Heart left ventricle (tissue), 16 donors: ENCODE results near the gene KTI12. TPM values are rescaled to one million over a fixed set of nuclear protein-coding genes. Genes with fewer than 3 reads are reported as not detected.

Experiments used
- ATAC-seq, 4 donors: fragments of 200-7000 bp; cut with Tn5 transposase; one replicate each; pipeline ENCODE4 v1.9.1; 2020 to 2022; ENCODE audit warnings: moderate library complexity in 4 of 4, mild to moderate bottlenecking in 3 of 4, moderate number of reproducible peaks in 1 of 4
- DNase-seq, 5 donors: peaks; one replicate each; pipeline ENCODE4 v3.0.0-alpha.2; 2020
- H3K27ac ChIP-seq, 12 donors: fragments of 200-600 bp; sonication (generic) in 4 of 12; one replicate each; pipeline versions ENCODE4 v1.5.0 to v1.8.0; 2016 to 2022; ENCODE audit warnings: mild to moderate bottlenecking in 2 of 12
- H3K27me3 ChIP-seq, 9 donors: fragments of 200-600 bp; sonication (generic) in 2 of 9; one replicate each; pipeline versions ENCODE4 v1.5.1 to v1.8.0; 2016 to 2022; ENCODE audit warnings: mild to moderate bottlenecking in 3 of 9
- H3K36me3 ChIP-seq, 9 donors: fragments of 200-600 bp; sonication (generic) in 2 of 9; one replicate each; pipeline versions ENCODE4 v1.5.0 to v1.8.0; 2018 to 2022; ENCODE audit warnings: mild to moderate bottlenecking in 2 of 9
- H3K4me1 ChIP-seq, 12 donors: fragments of 200-600 bp; sonication (generic) in 4 of 12; one replicate each; pipeline versions ENCODE4 v1.5.0 to v1.8.0; 2016 to 2022; ENCODE audit warnings: mild to moderate bottlenecking in 3 of 12
- H3K4me3 ChIP-seq, 12 donors: fragments of 200-600 bp; sonication (generic) in 4 of 12; one replicate each; pipeline versions ENCODE4 v1.5.0 to v1.8.0; 2017 to 2022; ENCODE audit warnings: mild to moderate bottlenecking in 9 of 12, moderate library complexity in 4 of 12
- H3K9me3 ChIP-seq, 12 donors: fragments of 200-600 bp; sonication (generic) in 4 of 12; one replicate each; pipeline versions ENCODE4 v1.5.0 to v1.8.0; 2016 to 2022; ENCODE audit warnings: mild to moderate bottlenecking in 1 of 12
- POLR2A ChIP-seq, 2 donors: fragments of 450-650 bp; IDR thresholded peaks; one replicate each; pipeline ENCODE4 v1.6.1; 2017; ENCODE audit warnings: antibody characterized with exemption in 2 of 2, mild to moderate bottlenecking in 2 of 2, moderate library complexity in 2 of 2
- WGBS, 4 donors: extraction: QIAGEN DNeasy Blood & Tissue Kit in 2 of 4; methylation state at CpG; one replicate each; pipeline versions ENCODE4 v1.1.5 to v1.1.7; 2013 to 2018; 5-methylcytosine and 5-hydroxymethylcytosine counted together
- intact Hi-C, 10 donors: fragments of 100-400 bp; cut with DNase I; formaldehyde crosslinking; loops; one replicate each; pipeline versions ENCODE4 v1.11.1 to v1.14.2; 2022
- polyA plus RNA-seq, 2 donors: library from polyadenylated mRNA; stranded (reverse); fragments of 200-250 nt; gene quantifications; one replicate each; pipeline ENCODE4 v1.2.3, GENCODE V29; 2013
- total RNA-seq, 9 donors: library from RNA; depleted of rRNA in 2 of 9; stranded (reverse); fragments of >200 nt in 2 of 9; fragmentation: NEBNext Ultra II Directional in 3 of 9; extraction: Animal tissue kit (Norgen Biotek cat#: 25700) in 3 of 9; gene quantifications; one replicate each; pipeline versions ENCODE4 v1.1.0 to v1.2.4, GENCODE V29; 2016 to 2023
- TF ChIP-seq, protein P1 (sequence below), 12 donors: fragments of 200-600 bp; sonication (generic) in 4 of 12; IDR thresholded peaks; one replicate each; pipeline versions ENCODE4 v1.5.0 to v1.8.0; 2018 to 2022; ENCODE audit warnings: antibody characterized with exemption in 12 of 12, mild to moderate bottlenecking in 5 of 12
- donor health status: ischemic (EF 13 %, LVEDD 7.1; RV severe dilation, severe dysfunction).
- donor health status: healthy with polysubstance abuse.
- donor health status: DM: no; HTN: yes; CAD: no.
- donor health status: DM: no; HTN: no; CAD: no.
- donor health status: ischemic (EF 25% LVEDD 6.9; RV normal size, moderate dysfunction).
- donor health status: ischemic (EF 25% LVEDD 5.7; RV mildly dilated, moderate dysfunction).
- donor health status: healthy.
- donor health status: DM: yes; HTN: yes; CAD: no.
- donor health status: ischemic (EF 35%, LVEDD 5.7; RV mildly dilated, moderate dysfunction).
- donor health status: nonischemic (EF 11% LVEDD 7.7; RV severe dilation, severe dysfunction).
- donor health status: DM: yes; HTN: yes; CAD: no.
- donor health status: PGD.
- donor health status: ischemic (EF 29% LVEDD 5.4; RV normal size, mild dysfunction).
- donor health status: nonischemic (EF 23%, LVEDD 6.1; RV moderate dilation, normal function).

The KTI12 gene
- total and polyA plus RNA-seq, 11 donors: 2.4 to 10.3 (median 4.2) TPM

DNA sequence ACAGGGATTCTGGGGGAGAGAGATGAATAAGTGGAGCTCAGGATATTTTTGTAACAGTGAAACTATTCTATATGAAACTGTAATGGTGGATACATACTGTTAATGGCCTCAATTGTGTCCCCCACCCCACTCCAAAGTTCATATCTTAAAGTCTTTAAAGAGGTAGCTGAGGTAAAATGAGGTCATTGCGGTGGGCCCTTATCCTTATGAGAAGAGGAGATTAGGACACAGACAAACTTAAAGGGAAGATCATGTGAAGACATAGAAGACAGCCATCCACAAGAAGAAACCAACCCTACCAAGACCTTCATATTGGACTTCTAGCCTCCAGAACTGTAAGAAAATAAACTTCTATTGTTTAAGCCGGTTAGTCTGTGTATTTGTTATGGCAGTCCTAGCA is 11.6 kb upstream of the KTI12 start:
- 83 to 96% (median 90%) methylated on average over 2 of the region's 2 CpGs for WGBS, 4 donors
- no peak overlapping the region for H3K27ac ChIP-seq
- TF ChIP-seq, protein P1, sequence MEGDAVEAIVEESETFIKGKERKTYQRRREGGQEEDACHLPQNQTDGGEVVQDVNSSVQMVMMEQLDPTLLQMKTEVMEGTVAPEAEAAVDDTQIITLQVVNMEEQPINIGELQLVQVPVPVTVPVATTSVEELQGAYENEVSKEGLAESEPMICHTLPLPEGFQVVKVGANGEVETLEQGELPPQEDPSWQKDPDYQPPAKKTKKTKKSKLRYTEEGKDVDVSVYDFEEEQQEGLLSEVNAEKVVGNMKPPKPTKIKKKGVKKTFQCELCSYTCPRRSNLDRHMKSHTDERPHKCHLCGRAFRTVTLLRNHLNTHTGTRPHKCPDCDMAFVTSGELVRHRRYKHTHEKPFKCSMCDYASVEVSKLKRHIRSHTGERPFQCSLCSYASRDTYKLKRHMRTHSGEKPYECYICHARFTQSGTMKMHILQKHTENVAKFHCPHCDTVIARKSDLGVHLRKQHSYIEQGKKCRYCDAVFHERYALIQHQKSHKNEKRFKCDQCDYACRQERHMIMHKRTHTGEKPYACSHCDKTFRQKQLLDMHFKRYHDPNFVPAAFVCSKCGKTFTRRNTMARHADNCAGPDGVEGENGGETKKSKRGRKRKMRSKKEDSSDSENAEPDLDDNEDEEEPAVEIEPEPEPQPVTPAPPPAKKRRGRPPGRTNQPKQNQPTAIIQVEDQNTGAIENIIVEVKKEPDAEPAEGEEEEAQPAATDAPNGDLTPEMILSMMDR (IDR thresholded peaks at IDR 0.05): no peak
- TF ChIP-seq POLR2A (IDR thresholded peaks at IDR 0.05): no peak
- ATAC-seq (no peak), DNase-seq (no peak)
- no peaks in the 10 kb centered on the region for H3K27me3 ChIP-seq
- H3K36me3 ChIP-seq: peaks cover 0 to 23% (median 15%) of the 10 kb centered on the region in 9 donors
- H3K9me3 ChIP-seq: no peaks in the 10 kb centered on the region
- no peak overlapping the region for H3K4me3 ChIP-seq
- intact Hi-C loops: no loop called here
- no peaks in the 10 kb centered on the region for H3K4me1 ChIP-seq

DNA sequence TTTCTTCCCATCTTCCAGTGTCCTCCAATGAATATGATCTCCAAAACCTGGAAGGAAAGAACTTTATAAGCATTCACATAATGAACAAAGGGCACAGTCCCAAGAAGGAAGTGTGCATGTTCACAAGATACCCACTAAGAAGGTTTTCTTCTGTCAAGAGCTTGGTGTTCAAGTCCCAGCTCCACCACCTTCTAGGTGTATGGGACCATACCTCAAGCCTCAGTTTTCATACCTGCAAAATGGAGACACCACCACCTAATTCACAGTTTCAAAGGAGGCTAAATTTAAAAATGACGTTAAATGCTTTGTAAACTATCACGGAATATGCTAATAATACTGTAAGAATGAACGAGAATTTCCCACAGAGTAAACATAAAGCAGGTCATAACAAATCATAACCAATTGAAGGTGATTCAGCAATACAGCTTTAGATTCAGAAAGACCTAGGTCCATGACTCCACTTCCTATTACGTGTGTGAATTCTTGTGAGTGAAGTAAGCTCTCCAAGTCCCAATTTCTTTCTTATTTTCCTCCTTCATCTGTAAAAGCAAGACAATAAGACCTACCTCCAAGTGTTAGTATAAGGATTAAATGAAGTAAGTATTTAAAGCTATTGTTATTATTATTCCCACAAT is 8.1 kb upstream of the KTI12 start:
- H3K27ac ChIP-seq: no peak overlapping the region
- 92 to 97% (median 95%) methylated on average over 4 of the region's 4 CpGs for WGBS, 4 donors
- no peak overlapping the region for H3K4me3 ChIP-seq
- no peaks in the 10 kb centered on the region for H3K9me3 ChIP-seq
- H3K36me3 ChIP-seq: peaks cover 0 to 51% (median 43%) of the 10 kb centered on the region in 9 donors
- intact Hi-C loops: no loop called here
- no peaks in the 10 kb centered on the region for H3K4me1 ChIP-seq
- H3K27me3 ChIP-seq: no peaks in the 10 kb centered on the region
- DNase-seq (no peak), ATAC-seq (no peak)
- TF ChIP-seq, protein P1 (IDR thresholded peaks at IDR 0.05): no peak

GRCh38 chr1:52037909-52038308 is 4.3 kb upstream of the KTI12 start:
- peaks cover 0 to 9% (median 4%) of the 10 kb centered on the region in 12 donors for H3K4me1 ChIP-seq
- H3K27ac ChIP-seq: no peak overlapping the region
- intact Hi-C loops: no loop called here
- no peaks in the 10 kb centered on the region for H3K9me3 ChIP-seq
- TF ChIP-seq, protein P1 (IDR thresholded peaks at IDR 0.05): no peak
- TF ChIP-seq POLR2A (IDR thresholded peaks at IDR 0.05): no peak
- DNase-seq (no peak), ATAC-seq (no peak)
- H3K27me3 ChIP-seq: no peaks in the 10 kb centered on the region
- no peak overlapping the region for H3K4me3 ChIP-seq
- peaks cover 0 to 60% (median 45%) of the 10 kb centered on the region in 9 donors for H3K36me3 ChIP-seq
- 89 to 93% (median 91%) methylated on average over 1 of the region's 1 CpG for WGBS, 4 donors

DNA sequence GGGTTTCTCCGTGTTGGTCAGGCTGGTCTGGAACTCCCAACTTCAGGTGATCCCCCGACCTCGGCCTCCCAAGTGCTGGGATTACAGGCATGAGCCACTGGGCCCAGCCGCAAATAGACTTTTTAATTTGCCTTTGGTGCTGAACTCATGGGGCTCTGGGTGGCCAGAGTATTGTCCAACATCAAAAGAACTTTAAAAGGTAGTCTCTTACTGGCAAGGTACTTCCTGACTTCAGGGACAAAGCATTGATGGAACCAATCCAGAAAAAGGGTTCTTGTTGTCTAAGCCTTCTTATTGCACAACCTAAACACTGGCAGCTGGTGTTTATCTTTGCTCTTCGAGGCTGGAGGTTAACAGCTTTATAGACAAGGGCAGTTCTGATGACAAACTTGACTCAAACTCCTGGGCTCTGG is 3.8 kb upstream of the KTI12 start:
- DNase-seq: no peak

More for the DNA sequence above, 3.8 kb upstream of the KTI12 start:
- 76 to 89% (median 83%) methylated on average over 5 of the region's 5 CpGs for WGBS, 4 donors
- intact Hi-C loops: no loop called here
- Histone ChIP-seq H3K27ac (no peak overlapping the region), H3K4me3 (no peak overlapping the region), H3K9me3 (no peaks in the 10 kb centered on the region), H3K27me3 (no peaks in the 10 kb centered on the region), H3K36me3 (peaks cover 0 to 60% (median 45%) of the 10 kb centered on the region in 9 donors), H3K4me1 (peaks cover under 1 to 14% (median 9%) of the 10 kb centered on the region in 12 donors)
- no peak for ATAC-seq
- TF ChIP-seq, protein P1 (IDR thresholded peaks at IDR 0.05): no peak
- no peak for TF ChIP-seq POLR2A (IDR thresholded peaks at IDR 0.05)
